Kidney tubule cell (primary cell): ENCODE measurements around the gene SLC34A1.
A peak's percentile ranks its signal among the peaks of the same experiment; 100 is the strongest.
"Not testable (repeated sequence)": the region's sequence is repeated elsewhere in the genome, so short reads cannot be mapped to it uniquely, and the experiment has no call there.

Experiments used
- DNase-seq: peaks from one replicate; pipeline ENCODE4 v3.0.0-alpha.2; 2018; ENCODE audit warnings: low spot score

The SLC34A1 gene

DNA sequence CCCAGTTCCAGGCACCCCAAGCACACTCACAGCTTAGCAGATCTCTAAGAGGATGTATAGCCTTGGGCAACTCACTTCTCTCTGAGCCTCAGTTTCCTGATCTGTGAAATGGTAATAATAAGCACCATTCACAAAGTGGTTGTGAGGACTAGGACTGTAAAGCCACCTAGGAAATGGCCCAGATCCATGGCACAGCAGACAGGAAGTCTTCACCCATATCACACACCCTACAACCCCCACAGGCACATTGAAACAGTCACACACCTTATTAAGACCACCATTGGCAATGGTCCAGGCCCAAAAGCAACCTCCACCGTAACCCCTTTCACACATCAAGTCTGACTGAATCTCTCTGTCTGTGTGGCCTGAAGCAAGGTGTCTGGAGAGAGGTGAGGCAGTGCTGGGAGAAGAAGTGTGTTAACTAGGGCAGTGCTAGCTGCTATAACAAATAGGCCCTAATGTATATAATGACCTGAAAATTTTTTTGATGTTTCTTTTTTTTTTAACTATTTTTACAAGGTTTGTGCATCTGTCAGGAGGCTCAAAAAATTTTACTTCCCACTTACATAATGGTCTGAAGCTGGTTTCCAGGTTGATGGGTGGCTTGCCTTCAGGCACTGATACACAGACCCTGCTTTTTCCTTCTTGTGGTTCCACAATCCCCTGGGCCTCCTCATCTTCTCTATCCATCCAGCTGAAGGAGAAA lies 28.9 kb upstream of the SLC34A1 start:
- DNase-seq = no peak

DNA sequence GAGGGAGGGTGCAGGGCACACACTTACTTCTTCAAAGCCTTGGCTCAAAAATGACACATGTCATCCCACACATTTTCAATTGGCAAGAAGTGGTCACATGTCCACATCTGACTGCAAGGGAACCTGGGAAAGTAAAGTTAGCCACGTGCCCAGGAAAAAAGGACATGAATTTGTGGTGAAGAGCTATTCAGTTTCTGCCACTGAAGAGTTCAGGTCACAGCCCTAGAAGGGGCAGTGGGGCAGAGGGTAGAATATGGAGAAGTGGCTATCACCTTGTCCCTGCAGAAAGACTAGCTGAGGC lies 28.4 kb upstream of the SLC34A1 start:
- no peak for DNase-seq

DNA sequence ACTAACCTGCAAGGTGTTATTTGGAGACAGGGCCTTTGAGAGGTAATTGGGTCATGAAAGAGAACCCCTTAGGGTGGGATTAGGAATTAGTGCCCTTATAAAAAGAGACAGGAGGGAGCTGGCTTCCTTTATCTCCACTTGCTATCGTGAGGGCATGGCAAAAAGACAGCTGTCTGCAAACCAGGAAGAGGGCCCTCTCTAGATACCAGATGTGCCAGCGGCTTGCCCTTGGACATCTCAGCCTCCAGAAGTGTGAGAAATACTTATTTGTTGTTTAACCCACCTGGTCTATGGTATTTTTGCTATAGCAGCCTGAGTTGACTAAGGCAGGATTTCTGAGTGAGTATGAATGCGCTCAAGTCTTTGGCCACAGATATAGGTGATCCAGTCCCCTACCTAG lies 27.5 kb upstream of the SLC34A1 start:
- no peak for DNase-seq

DNA sequence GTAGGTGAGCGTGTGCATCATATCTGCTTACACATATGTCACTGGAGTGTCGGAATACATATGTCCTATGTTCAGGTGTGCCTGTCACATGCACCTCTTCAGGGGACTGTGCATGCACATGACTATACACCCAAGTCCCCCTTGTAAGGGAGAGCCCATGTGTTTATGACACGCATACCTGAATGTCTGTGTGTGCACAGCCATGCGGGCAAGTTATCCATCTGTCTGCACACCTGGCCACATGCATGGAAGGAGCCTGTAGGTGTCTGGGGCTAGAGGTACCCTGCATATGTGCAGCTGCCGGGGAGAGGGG lies 27.1 kb upstream of the SLC34A1 start:
- DNase-seq = no peak

DNA sequence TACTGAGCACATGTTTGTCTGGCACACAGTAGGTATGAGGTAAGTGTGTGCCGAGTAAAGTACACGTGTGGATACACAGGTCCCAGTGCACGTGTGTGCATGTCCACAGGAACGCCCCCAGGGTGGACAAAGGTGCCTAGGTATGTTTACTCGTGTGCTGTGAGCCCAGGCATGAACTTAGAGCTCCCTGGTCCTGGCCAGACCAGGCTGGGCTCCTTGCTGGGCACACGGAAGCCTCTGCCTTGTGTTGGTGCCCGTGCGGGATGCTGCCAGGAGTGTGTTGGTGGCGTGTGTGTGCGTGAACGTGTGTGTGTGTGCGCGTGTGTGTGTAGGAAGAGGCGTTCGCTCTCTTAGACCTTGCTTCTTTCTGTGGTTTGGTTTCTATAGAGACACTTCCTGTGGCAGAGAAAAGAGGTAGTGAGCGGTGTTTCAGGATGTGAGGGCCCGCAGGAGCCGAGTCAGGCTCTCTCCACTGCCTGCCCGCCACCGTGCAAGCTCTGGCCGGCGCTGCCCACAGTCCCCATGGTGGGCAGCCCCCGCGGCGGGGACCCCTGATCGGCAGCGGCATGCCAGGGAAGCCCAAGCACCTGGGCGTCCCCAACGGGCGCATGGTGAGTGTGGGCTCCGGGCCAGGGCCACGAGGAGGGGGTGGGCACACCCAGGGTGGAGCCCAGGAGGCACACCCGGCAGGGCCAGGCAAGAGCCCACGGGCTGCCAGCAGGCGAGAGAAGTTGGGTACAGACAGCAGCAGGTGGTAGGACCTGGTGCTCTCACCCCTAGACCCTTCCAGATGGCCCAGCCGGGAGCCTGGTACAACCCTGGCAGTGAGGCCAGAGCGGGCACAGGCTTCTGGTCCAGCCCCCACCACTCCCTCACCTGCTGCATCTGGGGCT lies 26.5 kb upstream of the SLC34A1 start, which contains the start of gene RGS14:
Gene RGS14, plus strand, starts transcription at position 466 of the 893 bp plus-strand sequence. Its CDS starts 101 bp downstream, at position 567.
- DNase-seq = peak; percentile 20

DNA sequence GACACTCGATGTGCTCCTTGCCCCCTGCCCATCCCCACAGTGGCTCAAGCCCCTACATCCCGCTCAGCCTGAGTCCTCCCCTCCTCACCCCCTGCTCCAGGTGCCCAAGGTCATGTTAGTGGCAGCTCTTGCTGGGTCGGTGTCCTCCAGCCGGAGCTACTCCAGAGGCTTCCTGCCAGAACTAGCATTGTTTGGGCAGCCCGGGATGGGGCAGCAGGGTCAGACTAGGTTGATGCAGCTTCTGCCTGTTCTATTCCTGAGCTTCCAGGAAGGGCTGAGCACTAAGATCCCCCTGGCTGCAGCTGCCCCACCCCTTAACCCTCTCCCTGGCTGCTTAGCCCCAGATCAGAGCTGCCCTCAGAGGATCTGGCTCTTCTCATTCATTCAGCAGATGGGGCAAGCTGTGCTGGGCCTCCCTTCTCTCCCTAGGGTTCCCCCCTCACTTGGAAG lies 25.8 kb upstream of the SLC34A1 start:
- DNase-seq = no peak

DNA sequence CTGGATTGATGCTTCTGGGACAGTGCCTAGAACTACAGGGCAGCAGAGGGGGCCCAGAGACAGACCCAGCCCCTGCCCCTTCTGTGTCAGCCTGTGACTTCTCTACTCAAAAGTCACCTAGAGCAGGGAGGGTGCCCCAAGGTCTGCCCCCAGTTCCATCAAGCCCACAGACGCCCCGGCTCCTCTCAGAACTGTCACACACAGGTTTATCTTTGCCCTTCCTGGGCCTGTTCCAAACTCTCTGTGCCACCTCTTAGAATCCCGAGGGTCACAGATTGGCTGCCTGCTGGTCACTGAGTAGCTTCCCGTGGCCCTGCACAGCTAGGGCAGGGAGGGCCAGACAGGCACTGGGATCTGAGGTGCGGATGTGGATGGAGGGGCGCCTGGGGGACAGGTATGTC lies 24.8 kb upstream of the SLC34A1 start:
- no peak for DNase-seq

DNA sequence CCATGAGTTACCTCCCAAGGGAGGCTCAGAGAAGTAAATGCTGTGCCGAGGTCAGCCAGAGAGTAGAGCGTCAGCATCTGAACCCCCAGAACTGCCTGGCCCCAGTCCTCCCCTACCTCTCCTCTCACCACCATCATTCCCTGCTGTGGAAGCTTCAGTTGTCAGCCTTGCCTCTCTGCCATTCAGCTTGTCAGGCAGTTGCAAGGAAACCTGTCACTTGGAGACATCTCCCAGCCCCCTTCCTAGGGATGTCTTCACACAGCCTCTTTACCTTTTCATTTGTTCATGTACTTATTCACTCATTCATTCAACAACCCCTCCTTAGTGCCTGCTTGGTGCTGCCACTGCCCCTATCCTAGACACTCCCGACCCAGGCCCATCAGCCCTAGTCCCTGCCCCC lies 24.4 kb upstream of the SLC34A1 start:
- DNase-seq = no peak

DNA sequence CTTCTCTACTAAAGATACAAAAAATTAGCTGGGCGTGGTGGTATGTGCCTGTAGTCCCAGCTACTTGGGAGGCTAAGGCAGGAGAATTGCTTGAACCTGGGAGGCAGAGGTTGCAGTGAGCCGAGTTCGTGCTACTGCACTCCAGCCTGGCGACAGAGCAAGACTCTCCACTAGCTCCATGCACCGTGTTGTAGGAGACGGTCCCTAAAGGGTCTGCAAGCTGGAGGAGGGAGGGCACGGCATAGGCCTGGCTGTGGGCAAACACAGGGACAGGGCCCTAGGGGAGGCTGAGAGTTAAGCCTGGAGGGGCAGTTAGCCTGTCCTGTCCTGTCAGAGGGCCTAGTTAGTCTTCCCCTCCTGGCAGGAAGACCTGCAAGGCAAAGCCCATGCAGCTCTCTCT lies 23.5 kb upstream of the SLC34A1 start:
- DNase-seq = not testable (repeated sequence)

DNA sequence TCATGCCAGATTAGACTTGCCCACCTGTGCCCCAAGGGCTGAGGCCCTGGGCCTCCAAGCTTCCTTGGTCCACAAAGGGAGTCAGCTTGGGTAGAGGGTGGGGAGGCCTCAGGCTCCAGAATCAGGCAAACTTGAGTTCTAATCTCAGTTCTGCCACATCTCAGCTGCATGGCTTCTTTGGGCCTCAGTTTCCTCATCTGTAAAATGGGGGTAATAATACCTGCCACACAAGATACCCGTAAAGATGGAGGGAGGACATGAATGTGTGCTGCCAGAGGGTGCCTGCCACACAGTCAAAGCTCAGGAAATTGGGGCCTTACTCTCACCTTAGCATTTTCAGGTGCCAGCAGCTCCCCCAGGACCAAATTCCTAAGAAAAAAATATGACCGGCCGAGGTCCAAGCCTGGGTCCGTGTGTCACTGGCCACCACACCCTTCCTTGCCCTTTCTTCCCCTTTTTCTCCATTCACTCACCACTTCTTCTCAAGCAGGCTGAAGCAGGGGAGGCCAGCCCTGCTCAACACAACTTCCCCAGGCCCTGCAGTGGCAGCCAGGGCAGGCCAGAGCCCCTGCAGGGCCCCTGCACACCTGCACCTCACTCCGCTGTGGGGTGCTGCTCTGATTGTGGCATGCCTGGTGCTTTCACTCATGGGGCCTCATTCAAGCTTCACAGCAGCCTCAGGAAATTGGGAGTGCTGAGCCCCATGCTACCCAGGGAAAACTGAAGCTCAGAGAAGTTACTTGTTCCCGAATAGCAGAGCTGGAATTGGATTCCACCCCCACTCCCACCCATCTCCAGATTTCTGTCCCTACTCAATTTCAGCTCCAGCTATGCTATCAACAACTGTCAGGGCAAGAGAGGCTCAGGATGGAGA lies 22.6 kb upstream of the SLC34A1 start:
- DNase-seq = no peak

DNA sequence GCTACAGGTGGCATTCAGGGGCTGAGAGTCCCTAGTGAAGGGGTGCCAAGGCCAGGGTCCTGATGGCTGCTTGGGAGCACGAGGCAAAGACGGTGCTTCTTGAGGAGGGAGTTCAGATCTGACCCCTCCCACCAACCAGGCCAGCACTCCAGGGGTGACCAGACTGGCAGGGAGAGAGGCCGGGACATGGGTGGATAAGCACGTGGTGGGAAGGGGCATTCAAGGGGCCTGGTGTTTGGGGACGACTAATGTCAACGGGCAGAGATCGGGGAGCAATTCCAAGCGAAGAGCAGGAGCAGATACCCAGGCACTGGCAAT lies 22.0 kb upstream of the SLC34A1 start:
- no peak for DNase-seq

DNA sequence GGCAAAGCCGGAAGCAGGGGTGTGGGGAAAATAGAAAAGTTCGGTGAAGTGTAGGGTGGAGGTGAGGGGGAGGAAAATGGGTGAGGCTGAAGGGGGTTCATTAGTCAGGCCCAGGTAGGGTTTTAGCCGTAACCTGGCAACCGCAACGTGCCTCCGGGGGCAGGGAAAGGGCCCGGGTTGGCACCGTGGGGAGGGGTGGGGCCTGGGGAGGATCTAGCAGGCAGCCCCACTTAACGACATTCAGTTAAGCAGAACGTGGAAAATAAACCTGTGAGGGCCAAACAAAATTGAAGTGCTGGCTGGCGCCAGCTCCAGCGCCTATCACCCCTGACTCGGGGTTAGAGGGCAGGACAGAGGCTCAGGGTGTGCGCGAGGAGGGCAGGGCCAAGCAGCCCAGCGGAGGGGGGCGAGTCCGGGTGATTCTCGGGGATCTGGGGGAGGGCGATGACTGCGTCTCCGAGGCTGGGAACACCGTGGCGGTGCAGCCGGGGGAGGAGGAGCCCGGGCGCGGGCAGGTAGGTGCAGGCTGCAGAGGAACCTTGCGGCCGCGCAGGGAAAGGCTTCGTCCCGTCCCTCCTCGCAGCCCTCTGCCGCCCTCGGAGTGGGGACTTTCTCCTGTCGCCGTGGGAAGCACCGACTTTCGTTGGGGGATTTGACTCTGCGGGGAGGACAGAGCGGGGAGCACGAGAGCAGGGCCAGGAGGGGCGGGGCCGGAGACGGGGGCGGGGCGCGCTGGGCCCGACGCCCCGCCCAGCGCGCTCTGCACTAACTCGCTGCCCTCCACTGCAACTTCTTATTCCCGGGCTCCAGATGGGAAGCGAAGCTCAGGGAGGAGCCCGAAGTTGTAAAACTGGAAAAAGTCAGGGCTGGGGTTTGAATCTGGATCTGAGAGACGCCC lies 21.4 kb upstream of the SLC34A1 start:
- DNase-seq = peak; percentile 54

DNA sequence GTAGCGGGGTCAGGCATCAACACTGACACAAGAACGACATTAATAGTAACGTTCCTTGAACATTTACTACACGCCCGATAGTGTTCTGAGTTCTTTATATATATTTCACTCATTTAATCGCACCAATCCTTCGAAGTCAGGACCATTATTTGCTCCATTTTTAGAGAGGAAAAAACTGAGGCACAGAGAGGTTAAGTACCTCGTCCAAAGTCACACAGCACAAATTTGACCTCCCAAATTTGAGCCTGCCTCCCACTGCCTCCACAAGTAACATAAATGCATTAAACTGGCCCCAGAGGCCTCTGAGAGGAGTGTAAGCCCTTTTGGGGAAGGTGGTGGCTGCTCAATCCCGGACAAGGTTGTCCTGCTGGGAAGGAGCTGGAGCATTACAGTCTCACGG lies 20.7 kb upstream of the SLC34A1 start:
- no peak for DNase-seq

DNA sequence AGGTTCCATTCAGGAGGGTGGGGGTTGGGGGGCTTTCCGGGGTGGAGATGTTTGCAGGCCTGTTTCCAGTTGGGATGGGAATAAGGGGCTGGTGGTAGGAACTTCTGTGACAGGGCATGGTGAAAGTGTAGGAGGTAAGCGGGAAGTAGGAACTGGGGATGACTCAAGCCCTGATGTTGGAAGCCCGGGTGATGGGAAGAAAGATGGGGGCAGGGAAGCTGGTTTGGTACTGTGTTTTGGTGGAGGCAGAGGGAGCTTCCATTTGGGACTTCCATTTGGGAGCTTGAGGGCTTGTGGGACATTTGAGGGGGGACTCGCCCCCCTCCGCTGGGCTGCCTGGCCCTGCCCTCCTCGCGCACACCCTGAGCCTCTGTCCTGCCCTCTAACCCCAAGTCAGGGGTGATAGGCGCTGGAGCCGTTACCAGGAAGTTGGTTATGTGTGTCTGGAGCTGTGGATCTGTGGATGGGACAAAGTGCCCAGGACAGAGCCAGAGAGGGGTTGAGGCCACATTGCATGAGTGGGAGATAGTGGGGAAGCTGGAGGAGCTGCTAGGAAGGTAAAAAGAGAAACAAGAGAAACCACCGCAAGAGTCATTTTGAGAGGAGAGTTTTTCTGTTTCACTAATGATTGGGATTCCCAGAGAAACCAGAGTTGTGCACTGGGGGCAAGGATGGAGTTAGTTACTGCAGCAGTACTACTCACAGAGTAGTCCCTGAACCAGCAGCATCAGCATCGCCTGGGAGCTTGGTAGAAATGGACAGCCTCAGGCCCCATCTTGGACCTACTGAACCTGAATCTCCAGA lies 19.9 kb upstream of the SLC34A1 start:
- DNase-seq = peak; percentile 20

DNA sequence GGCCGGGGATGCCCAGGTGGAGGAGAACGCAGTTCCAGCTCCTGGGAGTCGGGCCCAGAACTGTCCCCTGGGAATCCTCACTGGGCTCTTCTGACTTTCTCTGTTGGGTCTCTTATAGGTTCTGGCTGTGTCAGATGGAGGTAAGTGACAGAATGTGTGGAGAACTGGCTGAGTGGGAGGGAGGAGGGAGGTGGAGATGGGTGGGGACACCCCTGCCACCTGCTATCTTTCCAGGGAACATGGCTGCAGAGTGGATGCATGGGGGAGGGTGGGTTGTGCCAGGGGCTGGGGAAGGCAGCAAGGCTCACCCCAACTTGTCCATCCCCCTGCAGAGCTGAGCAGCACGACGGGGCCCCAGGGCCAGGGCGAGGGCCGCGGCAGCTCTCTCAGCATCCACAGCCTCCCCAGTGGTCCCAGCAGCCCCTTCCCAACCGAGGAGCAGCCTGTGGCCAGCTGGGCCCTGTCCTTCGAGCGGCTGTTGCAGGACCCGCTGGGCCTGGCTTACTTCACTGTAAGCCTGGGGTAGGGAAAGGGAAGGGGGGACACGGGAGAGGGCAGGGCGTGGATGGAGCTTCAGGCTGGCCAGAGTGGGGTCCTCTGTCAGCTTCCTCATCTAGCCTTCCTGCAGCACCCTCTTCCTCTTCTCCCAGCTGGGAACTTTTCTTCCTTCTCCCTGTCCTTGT lies 18.2 kb upstream of the SLC34A1 start:
- no peak for DNase-seq

DNA sequence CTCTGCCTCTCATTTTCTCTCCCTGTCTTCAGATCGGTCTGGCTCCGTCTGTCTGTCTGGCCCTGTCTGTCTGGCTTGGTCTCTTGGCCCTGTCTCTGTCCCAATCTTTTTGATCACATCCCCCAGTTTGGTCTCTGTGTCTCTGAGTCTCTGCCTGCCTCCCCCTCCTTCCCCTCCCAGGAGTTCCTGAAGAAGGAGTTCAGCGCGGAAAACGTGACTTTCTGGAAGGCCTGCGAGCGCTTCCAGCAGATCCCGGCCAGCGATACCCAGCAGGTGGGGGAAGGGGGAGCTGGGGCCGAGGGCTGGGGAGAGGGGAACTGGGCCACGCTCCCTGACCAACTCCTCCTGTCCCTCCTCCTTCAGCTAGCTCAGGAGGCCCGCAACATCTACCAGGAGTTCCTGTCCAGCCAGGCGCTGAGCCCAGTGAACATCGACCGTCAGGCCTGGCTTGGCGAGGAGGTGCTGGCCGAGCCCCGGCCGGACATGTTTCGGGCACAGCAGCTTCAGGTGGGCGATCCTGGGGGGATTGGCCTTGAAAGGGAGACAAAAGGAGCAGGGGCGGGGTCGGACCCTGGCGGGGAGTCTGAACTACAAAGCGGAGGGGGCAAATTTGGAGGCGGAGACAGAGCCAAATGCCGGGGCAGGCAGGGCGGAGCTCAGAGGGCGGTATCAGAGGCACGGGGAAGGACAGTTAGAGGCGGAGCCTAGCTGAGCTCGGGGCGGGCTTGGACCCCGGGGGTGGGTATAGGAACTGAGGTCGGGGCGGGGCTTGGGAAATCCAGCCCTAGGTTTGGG lies 17.5 kb upstream of the SLC34A1 start:
- peak; percentile 89 for DNase-seq

DNA sequence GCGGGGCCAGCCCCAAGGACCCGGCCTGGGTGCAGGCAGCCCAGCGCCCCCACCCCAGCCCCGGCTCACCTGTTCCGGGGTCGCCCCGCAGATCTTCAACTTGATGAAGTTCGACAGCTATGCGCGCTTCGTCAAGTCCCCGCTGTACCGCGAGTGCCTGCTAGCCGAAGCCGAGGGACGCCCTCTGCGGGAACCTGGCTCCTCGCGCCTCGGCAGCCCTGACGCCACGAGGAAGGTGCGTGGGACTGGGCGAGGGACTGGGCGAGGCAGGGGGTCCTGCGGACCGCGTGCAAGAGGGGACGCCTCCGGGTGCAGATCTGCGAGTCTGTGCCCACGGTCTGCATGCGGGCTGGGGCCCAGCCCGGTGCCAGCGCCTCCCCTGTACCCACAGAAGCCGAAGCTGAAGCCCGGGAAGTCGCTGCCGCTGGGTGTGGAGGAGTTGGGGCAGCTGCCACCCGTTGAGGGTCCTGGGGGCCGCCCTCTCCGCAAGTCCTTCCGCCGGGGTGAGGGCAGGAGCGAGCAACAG lies 16.8 kb upstream of the SLC34A1 start:
- DNase-seq = no peak

DNA sequence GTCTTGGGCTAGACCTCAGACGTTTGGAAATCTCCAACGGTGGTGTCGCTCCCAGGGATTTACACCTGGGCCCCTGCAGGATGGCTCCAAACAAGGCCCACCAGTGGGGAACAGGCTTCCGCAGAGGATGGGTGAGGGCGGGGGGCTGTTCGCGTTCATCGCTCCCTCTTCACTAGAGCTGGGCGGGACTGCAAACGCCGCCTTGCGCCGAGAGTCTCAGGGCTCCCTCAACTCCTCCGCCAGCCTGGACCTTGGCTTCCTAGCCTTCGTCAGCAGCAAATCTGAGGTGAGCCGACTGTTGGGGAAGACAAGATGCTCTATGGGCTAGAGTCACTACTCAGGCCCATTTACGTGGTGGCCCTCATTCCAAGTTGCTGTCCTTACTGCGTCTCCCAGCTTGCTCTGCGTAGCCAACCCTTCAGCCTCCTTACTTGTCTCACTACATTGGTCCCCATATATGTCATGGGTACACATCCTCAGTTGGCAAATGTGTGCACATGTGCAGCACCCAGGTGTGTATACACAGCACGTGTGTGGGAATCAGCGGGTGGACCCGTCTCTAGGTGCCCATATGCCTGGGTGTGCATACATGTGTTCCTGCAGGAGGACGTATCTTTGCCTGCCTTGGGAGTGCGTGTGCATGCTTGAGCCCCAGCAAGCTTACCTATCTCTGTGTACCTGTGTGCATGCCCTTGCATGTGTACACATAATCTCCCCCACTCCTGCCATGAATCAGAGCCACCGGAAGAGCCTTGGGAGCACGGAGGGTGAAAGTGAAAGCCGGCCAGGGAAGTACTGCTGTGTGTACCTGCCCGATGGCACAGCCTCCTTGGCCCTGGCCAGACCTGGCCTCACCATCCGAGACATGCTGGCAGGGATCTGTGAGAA lies 16.0 kb upstream of the SLC34A1 start:
- DNase-seq = no peak
